Measurements from ENCODE around the gene PTPRM.

GRCh38 chr18:7662866-7663265 is 95.8 kb downstream of the PTPRM start:
- TF ChIP-seq EZH2phosphoT487 (IDR thresholded peaks at IDR 0.05) (no peak), EZH2 (IDR thresholded peaks at IDR 0.05) (no peak)

Measured in neural progenitor cell (in vitro differentiated cells).